Kidney epithelial cell (primary cell): ENCODE measurements around the gene TPD52L2. TPM values are rescaled to one million over a fixed set of nuclear protein-coding genes. Genes with fewer than 3 reads are reported as not detected.

ENCODE experiments used
- DNase-seq: peaks from one replicate; pipeline ENCODE4 v3.0.0-alpha.2; 2010; ENCODE audit warnings: low read depth
- H3K27me3 ChIP-seq: 2 replicates; pipeline ENCODE4 v1.6.0; 2011; ENCODE audit warnings: low read length; ENCODE audit not compliant: control insufficient read depth, insufficient read depth
- H3K36me3 ChIP-seq: 2 replicates; pipeline ENCODE4 v1.5.1; 2011; ENCODE audit warnings: low read length; ENCODE audit not compliant: control insufficient read depth, insufficient read depth
- H3K4me3 ChIP-seq: 2 replicates; pipeline ENCODE4 v1.5.1; 2011; ENCODE audit warnings: low read depth, mild to moderate bottlenecking, control low read depth, low read length
- total RNA-seq: library from RNA; depleted of rRNA; stranded (reverse); fragments of >200 nt; gene quantifications from 2 replicates; pipeline ENCODE4 v1.2.3, GENCODE V29; 2015
- TF ChIP-seq, protein P1 (sequence below): IDR thresholded peaks from 2 replicates; pipeline ENCODE4 v1.5.1; 2011; ENCODE audit warnings: mild to moderate bottlenecking, moderate library complexity, low read length, control low read depth, inconsistent platforms; ENCODE audit not compliant: insufficient read depth, poor library complexity, severe bottlenecking

Gene TPD52L2
- total RNA-seq, 1 donor from 2014 or later = 177 TPM

DNA sequence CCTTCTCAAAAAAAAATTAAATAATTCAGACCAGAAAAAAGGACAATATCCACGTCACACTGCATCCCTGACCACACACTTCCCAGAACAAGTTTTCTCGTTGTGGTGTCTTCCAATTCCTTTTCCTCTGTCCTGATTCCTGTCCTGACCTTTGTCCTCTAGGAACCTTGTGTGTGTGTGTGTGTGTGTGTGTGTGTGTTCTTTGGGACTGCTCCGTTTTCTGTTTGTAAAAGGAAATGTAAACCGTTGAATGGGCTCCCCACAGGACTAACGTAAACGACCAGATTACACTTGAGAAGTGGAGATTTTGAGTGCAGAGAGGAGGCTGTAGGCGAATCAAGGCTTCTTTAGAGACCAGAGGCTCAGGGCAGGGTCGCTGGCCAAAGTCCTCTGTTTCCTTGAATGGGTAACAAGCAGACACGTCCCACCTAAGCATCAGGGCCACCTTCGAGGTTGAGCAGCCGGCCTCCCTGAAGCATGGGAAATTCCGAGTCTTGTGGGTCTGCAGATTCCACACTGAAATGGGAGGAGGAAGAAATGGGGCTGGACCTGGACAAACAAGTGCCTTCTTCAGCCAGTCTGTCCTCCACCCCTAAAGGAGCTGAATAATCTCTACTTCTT lies 41.3 kb upstream of the TPD52L2 start:
- TF ChIP-seq, protein P1, sequence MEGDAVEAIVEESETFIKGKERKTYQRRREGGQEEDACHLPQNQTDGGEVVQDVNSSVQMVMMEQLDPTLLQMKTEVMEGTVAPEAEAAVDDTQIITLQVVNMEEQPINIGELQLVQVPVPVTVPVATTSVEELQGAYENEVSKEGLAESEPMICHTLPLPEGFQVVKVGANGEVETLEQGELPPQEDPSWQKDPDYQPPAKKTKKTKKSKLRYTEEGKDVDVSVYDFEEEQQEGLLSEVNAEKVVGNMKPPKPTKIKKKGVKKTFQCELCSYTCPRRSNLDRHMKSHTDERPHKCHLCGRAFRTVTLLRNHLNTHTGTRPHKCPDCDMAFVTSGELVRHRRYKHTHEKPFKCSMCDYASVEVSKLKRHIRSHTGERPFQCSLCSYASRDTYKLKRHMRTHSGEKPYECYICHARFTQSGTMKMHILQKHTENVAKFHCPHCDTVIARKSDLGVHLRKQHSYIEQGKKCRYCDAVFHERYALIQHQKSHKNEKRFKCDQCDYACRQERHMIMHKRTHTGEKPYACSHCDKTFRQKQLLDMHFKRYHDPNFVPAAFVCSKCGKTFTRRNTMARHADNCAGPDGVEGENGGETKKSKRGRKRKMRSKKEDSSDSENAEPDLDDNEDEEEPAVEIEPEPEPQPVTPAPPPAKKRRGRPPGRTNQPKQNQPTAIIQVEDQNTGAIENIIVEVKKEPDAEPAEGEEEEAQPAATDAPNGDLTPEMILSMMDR = no peak
- Histone ChIP-seq H3K36me3 (no peaks in the 10 kb centered on the region), H3K4me3 (no peak overlapping the region), H3K27me3 (peaks cover 30% of the 10 kb centered on the region)
- no peak for DNase-seq

DNA sequence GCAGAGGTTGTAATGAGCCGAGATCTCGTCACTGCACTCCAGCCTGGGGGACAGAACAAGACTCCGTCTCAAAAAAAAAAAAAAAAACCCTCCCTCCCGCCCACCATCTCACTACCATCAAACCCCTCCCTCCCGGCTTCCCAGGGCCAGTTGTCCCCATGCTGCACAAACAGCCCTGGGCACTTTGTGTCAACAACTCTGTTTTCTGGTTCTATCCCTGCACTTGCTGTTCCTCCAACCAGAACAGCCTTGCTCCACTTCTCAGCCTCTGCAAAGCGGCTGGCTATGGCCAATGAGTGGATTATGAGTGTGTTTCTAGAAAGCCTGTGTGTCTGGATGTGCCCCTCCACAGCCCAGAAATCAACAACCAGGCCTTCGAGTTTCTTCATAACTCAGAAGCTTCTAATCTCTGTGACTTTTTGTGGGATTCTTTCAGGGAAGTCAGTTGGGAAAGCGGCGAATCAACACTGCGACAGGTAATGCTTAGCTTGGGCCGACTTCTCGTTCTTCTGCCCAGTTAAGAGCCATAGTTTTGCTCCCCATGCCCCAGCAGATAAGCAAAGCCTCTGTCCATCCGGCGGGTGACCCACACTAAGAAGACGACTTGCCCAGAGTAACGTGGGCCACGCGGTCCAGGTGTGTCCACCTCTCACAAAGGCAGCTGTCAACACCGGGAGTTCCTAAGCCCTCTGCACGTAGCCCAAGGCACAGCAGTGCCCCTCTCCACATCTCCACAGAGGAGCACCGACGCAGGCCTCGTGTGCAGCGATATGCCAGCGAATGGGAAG lies 39.5 kb upstream of the TPD52L2 start:
- TF ChIP-seq, protein P1 = no peak
- H3K36me3 ChIP-seq = no peaks in the 10 kb centered on the region
- H3K27me3 ChIP-seq = peaks cover 43% of the 10 kb centered on the region
- no peak for DNase-seq
- no peak overlapping the region for H3K4me3 ChIP-seq

DNA sequence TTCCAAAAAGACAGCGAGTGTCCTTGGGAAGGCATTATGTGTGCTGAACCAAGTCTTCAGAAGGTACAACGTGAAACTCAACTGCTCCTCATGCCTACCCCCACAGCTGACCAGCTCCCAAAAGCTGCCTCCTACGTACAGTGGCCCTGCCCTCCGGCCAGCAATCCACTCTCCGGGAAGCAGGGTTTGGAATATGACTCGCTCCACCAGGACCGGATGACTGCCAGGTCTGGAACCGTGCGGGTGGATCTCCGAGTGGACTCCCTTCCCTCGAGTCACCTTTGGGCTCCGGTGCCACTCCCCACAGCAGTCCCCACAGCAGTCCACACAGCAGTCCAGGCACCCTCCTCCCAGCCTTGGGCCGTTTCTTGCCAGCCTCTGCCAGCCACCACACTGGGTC lies 38.3 kb upstream of the TPD52L2 start:
- no peak overlapping the region for H3K4me3 ChIP-seq
- peaks cover 44% of the 10 kb centered on the region for H3K27me3 ChIP-seq
- TF ChIP-seq, protein P1 = no peak
- DNase-seq = no peak
- no peaks in the 10 kb centered on the region for H3K36me3 ChIP-seq

DNA sequence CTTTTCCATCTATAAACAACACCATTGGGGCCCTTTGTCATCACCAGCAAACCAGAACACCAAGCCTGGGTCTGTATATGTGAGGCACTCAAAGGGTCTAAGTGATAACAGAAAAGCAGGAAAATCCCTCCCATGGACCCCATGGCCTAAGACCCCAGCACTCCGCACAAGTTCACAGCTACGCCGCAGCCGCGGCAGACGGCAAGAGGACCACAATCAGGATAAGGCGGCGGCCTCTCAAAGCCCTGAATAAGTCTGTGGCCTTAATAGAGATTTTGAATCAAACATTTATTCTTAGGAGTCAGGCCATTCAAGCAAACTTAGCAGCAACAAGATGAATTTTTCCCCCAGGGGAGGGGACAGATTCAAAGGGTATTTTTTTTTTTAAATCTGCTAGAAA lies 36.9 kb upstream of the TPD52L2 start:
- H3K4me3 ChIP-seq = no peak overlapping the region
- no peaks in the 10 kb centered on the region for H3K36me3 ChIP-seq
- DNase-seq = no peak
- TF ChIP-seq, protein P1 = no peak
- peaks cover 50% of the 10 kb centered on the region for H3K27me3 ChIP-seq

DNA sequence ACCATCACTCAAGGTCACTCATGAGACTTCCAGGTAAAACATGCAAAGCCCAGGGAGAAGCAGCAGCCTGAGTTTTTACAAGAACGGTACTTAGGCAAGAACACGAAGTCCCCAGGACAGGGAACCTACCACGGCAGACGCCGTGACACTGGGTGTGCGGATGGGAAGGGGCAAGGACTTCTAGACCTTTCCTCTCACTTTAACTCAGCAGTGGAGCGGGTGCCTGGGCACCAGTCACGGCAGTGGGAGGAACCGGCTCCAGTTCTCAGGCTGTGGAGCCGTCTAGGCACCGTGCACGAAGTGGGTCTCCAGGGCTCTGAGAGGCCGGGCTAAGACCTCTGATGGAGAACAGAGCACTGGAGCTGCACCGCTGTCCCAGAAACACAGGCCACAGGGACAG lies 36.5 kb upstream of the TPD52L2 start:
- Histone ChIP-seq H3K27me3 (peaks cover 49% of the 10 kb centered on the region), H3K36me3 (no peaks in the 10 kb centered on the region), H3K4me3 (no peak overlapping the region)
- TF ChIP-seq, protein P1 = no peak
- no peak for DNase-seq
